ENCODE measurements around the gene TRIO. TPM values are rescaled to one million over a fixed set of nuclear protein-coding genes. Genes with fewer than 3 reads are reported as not detected.

TRIO gene
- total and polyA plus RNA-seq, 2 experiments from 2014 or later, result 18.5 to 78.2 TPM

- H3K36me3 ChIP-seq (replicated peaks; ENCODE audit: insufficient read depth, low read depth), result no peaks in the 10 kb centered on the region
- peaks cover 73% of the 10 kb centered on the region for H4K20me1 ChIP-seq (ENCODE audit: insufficient read depth, poor library complexity, severe bottlenecking)
- DNase-seq (ENCODE audit: low spot score), result no peak
- H3K4me2 ChIP-seq, result no peak overlapping the region
- no peaks in the 10 kb centered on the region for H3K27me3 ChIP-seq
- no peak overlapping the region for H3K4me3 ChIP-seq
- peak overlapping the region; percentile 1 for H3K27ac ChIP-seq
- no peak overlapping the region for H2AFZ ChIP-seq
- H3K9me2 ChIP-seq (replicated peaks; ENCODE audit: insufficient read depth), result no peaks in the 10 kb centered on the region
- peaks cover 100% of the 10 kb centered on the region for H3K79me2 ChIP-seq
- 70% methylated on average over 7 of the region's 7 CpGs for WGBS (ENCODE audit: low lambda C conversion rate, missing lambda C conversion rate)
- H3K9me3 ChIP-seq (ENCODE audit: low read depth), result no peaks in the 10 kb centered on the region
- TF ChIP-seq CTCF (IDR thresholded peaks at IDR 0.05; ENCODE audit: poor library complexity), result no peak
- TF ChIP-seq EZH2 (IDR thresholded peaks at IDR 0.05; ENCODE audit: borderline replicate concordance), result no peak
- no peak for TF ChIP-seq EZH2phosphoT487 (IDR thresholded peaks at IDR 0.05; ENCODE audit: low read depth, severe bottlenecking, unreplicated experiment)
- H3K4me1 ChIP-seq (ENCODE audit: insufficient read depth), result peaks cover 18% of the 10 kb centered on the region
These were observed 25.7 kb downstream of the TRIO start for GRCh38 chr5:14168793-14169262.

GRCh38 chr5:14171046-14171445 is 27.9 kb downstream of the TRIO start:
- Histone ChIP-seq H3K79me2 (peaks cover 100% of the 10 kb centered on the region), H3K36me3 (replicated peaks; ENCODE audit: insufficient read depth, low read depth) (no peaks in the 10 kb centered on the region), H3K4me2 (peak overlapping the region; percentile 24), H3K4me3 (no peak overlapping the region), H2AFZ (no peak overlapping the region), H3K9me2 (replicated peaks; ENCODE audit: insufficient read depth) (no peaks in the 10 kb centered on the region), H4K20me1 (ENCODE audit: insufficient read depth, poor library complexity, severe bottlenecking) (peaks cover 68% of the 10 kb centered on the region), H3K27ac (peak overlapping the region; percentile 28), H3K4me1 (ENCODE audit: insufficient read depth) (peaks cover 24% of the 10 kb centered on the region), H3K9me3 (ENCODE audit: low read depth) (no peaks in the 10 kb centered on the region), H3K27me3 (no peaks in the 10 kb centered on the region)
- 84% methylated on average over 4 of the region's 4 CpGs for WGBS (ENCODE audit: low lambda C conversion rate, missing lambda C conversion rate)
- DNase-seq (ENCODE audit: low spot score), result no peak
- no peak for TF ChIP-seq EZH2 (IDR thresholded peaks at IDR 0.05; ENCODE audit: borderline replicate concordance)
- TF ChIP-seq CTCF (IDR thresholded peaks at IDR 0.05; ENCODE audit: poor library complexity), result no peak
- TF ChIP-seq EZH2phosphoT487 (IDR thresholded peaks at IDR 0.05; ENCODE audit: low read depth, severe bottlenecking, unreplicated experiment), result no peak

GRCh38 chr5:14171621-14172020 is 28.5 kb downstream of the TRIO start:
- peaks cover 24% of the 10 kb centered on the region for H3K4me1 ChIP-seq (ENCODE audit: insufficient read depth)
- no peak for TF ChIP-seq CTCF (IDR thresholded peaks at IDR 0.05; ENCODE audit: poor library complexity)
- TF ChIP-seq EZH2 (IDR thresholded peaks at IDR 0.05; ENCODE audit: borderline replicate concordance), result no peak
- TF ChIP-seq EZH2phosphoT487 (IDR thresholded peaks at IDR 0.05; ENCODE audit: low read depth, severe bottlenecking, unreplicated experiment), result no peak
- H3K36me3 ChIP-seq (replicated peaks; ENCODE audit: insufficient read depth, low read depth), result no peaks in the 10 kb centered on the region
- H3K4me3 ChIP-seq, result no peak overlapping the region
- no peaks in the 10 kb centered on the region for H3K27me3 ChIP-seq
- H3K9me2 ChIP-seq (replicated peaks; ENCODE audit: insufficient read depth), result no peaks in the 10 kb centered on the region
- peaks cover 69% of the 10 kb centered on the region for H4K20me1 ChIP-seq (ENCODE audit: insufficient read depth, poor library complexity, severe bottlenecking)
- no peaks in the 10 kb centered on the region for H3K9me3 ChIP-seq (ENCODE audit: low read depth)
- peak overlapping the region; percentile 28 for H3K27ac ChIP-seq
- H2AFZ ChIP-seq, result no peak overlapping the region
- H3K79me2 ChIP-seq, result peaks cover 100% of the 10 kb centered on the region
- no peak for DNase-seq (ENCODE audit: low spot score)
- peak overlapping the region; percentile 24 for H3K4me2 ChIP-seq
- WGBS (ENCODE audit: low lambda C conversion rate, missing lambda C conversion rate), result 52% methylated on average over 3 of the region's 3 CpGs
